CD4-positive, alpha-beta T cell treated with Interleukin-15 for 1 hour (primary cell): Measurements from ENCODE around the gene MIEF2.

ENCODE experiments used
- DNase-seq: peaks from one replicate; pipeline ENCODE4 v3.0.0-alpha.2; 2020

The MIEF2 gene

GRCh38 chr17:18235743-18236256 lies 24.7 kb upstream of the MIEF2 start:
- DNase-seq: no peak

DNA sequence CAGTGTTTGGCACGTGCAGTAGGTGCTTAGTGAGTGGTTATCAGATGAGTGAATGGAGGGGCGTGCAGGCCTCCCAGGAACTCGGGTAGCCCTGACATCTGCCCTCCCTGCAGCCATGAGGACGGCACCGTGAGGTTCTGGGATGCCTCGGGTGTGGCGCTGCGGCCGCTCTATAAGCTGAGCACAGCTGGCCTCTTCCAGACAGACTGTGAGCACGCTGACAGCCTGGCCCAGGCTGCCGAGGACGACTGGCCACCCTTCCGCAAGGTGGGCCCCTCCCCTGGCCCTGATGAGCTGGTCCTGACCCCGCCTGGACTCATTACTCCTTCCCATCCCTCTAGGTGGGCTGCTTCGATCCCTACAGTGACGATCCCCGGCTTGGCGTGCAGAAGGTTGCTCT lies 24.0 kb upstream of the MIEF2 start:
- DNase-seq: no peak

GRCh38 chr17:18237461-18237860 lies 23.0 kb upstream of the MIEF2 start:
- no peak for DNase-seq

- no peak for DNase-seq
Observed at GRCh38 chr17:18238299-18238698, 22.2 kb upstream of the MIEF2 start.

- DNase-seq: no peak
Observed at GRCh38 chr17:18240449-18240848, 20.0 kb upstream of the MIEF2 start.

DNA sequence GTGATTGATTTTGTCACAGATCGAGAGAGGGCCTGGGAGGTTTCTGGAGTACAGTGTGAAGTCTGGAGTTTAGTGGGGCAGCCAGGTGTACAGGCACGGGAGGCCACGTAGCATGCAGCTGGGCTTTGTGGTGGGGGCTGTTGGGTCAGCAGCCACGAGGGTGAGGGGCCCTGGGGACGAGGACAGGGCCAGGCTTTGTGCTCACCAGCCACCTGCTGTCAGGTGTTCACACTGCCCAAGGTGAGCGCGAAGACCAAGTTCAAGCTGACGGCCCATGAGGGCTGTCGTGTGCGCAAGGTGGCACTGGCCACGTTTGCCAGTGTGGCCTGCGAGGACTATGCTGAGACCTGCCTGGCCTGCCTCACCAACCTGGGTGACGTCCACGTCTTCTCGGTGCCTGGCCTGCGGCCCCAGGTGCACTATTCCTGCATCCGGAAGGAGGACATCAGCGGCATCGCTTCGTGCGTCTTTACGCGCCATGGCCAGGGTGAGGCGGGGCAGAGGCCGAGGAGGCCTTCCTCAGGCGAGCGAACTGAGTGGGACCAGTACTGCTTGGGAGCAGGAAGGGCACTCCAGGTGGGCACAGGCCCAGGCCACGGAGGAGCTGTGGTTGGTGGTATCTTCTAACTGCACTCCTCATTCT lies 19.1 kb upstream of the MIEF2 start:
- no peak for DNase-seq

DNA sequence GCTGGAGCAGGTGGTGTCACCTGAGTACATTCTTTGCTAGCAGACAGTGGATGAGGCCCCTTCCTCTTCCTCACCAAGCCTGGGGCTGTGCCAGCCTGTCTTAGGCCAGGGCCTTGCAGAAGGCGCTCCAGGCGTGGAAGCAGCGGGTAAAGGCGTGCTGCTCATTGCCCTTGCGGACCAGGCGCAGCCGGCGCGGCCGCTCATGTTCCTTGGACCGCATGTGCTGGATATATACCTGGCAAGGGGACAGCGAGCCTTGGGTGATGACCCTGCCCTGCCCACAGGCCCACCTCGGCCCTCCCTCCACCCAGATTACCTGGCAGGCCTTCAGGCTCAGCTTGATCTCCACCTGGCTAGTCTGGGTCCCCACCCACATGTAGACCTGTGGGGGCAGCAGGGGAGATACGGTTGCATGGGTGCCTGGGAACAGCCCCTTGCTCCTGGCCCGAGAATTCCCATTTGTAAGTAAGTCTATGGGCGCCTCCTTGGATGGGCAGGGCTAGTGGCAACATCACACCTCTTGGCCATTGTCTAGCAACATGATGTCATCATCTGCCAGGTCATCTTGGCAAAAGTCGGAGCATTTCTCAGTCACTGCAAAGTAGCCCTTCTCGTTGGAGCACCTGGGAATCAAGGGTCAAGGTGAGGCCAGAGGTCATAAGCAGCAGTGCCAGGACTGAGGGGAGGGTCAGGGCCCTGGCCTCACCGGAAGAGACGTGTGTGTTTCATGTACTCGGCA lies 15.3 kb upstream of the MIEF2 start:
- no peak for DNase-seq

DNA sequence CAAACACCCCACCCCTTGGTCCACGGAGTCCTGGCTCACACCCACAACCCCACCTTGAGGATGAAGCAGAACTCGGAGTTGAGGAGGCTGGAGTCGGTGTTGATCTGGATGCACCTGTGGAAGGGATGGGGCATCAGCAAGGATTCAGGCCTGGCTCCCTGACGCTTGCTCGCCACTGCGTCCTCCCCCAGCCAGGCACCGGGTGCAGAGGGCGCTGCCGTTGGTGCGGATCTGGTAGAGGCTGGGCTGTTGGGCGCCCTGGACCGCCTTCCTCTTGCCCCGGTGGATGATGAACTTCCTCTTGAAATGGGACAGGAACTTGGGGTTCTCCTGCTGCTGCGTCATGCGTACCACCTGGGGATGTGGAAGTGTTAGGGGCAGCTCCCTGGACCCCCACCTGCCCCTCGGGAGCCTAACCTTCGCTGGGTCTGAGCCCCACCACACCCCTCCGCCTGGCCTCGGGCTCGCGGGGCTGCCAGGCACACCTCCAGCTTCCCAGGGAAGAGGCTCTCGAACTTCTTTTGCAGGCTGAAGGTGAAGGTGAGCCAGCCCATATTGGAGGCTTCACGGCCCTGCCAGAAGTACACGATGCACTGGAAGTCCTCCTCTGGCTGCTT lies 14.2 kb upstream of the MIEF2 start:
- no peak for DNase-seq

DNA sequence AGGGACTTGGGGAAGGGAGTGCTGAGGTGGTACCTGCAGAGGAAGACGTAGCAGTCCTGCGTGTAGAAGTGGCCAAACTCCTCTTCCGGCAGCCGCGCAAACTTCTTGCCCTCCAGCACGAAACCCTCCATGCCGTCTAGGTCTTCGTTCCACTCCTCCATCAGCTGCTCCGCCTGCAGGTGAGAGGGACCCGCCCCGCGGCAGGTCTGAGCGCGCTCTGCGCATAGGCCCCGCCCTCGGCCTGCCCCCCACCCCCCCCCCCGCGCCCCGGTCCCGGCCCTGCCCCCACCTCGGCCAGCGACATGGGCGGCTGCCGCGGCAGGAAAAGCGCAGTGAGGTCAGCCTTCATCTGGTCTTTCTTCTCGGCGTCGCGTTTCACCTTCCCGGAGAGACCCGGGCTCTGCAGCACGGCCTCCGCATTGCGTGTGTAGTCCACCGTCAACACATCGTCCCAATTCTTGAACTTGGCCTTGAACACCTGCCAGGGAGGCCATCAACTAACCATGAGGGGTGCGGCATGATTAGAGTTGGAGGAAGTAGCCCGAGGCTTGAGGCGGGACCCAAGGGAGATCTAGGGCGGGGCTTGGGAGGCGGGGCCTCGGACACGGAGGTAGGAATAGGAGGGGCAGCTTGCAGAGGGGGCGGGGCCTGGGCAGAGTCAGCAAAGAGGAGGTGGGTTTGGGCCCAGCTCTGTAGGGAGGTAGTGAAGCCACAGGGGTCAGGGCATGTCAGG lies 13.4 kb upstream of the MIEF2 start:
- DNase-seq: peak; percentile 49

GRCh38 chr17:18247613-18248001 lies 12.9 kb upstream of the MIEF2 start:
- DNase-seq: no peak

DNA sequence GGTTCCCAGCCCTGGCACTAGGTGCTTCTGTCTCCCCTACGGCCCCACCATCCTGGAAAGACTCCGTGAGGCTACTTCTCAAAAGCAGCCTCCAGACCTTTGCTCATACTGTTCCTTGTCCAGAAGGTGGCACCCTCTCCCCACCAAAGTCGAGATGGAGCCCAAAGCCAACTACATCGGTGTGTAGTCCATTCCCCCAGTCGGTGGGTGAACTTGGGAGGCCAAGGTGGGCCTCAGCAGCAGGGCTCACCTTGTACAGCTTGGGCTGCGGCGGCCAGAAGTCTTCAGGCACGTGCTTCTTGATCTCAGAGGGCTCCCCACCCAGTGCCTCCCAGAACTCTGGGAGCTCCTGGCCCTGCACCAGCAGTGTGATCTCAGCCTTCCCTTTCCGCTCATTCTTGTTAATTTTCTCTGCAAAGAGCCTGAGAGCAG lies 12.1 kb upstream of the MIEF2 start:
- peak; percentile 71 for DNase-seq

- no peak for DNase-seq
Observed at GRCh38 chr17:18248811-18249210, 11.7 kb upstream of the MIEF2 start.

- DNase-seq: no peak
Observed at GRCh38 chr17:18250259-18250658, 10.2 kb upstream of the MIEF2 start.

- no peak for DNase-seq
Observed at GRCh38 chr17:18250708-18251107, 9.8 kb upstream of the MIEF2 start.

DNA sequence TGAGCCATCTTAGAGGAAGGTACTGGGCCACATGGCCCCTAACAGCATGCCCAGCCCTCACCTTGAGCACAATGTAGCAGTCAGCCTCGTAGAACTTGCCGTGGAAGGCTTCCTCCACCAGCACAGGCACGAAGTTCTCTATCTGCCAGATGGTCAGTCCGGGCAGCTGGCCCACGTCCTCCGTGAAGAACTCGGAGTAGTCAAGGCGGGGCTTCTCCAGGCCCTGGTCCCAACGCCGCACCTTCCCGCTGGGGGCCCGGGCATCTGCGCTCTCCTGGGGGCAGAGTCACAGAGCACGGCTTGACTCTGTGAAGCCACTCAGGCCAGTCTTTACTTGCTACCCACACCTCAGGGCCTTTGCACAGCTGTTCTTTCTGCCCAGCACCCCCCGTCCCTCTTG lies 9.3 kb upstream of the MIEF2 start:
- DNase-seq: no peak

- DNase-seq: no peak
Observed at GRCh38 chr17:18252160-18252559, 8.3 kb upstream of the MIEF2 start.

- no peak for DNase-seq
Observed at GRCh38 chr17:18253187-18253884, 7.1 kb upstream of the MIEF2 start.

- DNase-seq: no peak
Observed at GRCh38 chr17:18253947-18254821, 6.3 kb upstream of the MIEF2 start.

- DNase-seq: no peak
Observed at GRCh38 chr17:18254888-18255649, 5.4 kb upstream of the MIEF2 start.

- no peak for DNase-seq
Observed at GRCh38 chr17:18256351-18256750, 4.1 kb upstream of the MIEF2 start.

DNA sequence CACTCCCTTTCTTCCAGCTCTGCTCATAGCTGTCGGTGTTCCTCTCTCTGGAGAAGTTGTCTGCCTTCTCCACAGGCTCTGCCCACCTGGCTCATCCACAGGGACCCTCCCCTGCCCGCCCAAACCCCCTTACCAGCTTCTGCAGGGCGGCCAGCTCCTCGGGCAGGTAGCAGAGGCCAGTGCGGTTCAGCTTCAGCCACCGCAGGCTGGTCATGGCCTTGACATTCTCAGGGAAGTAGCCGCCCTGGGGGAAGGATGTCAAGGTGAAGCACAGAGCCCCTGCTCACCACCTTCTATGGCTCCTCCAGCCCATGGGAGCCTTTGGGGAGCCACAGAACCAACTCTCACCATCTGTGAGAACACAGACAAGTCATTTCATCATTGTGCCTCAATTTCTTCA lies 3.7 kb upstream of the MIEF2 start:
- no peak for DNase-seq
